ENCODE measurements around the gene BSDC1. TPM values are rescaled to one million over a fixed set of nuclear protein-coding genes. Genes with fewer than 3 reads are reported as not detected.
A peak's percentile ranks its signal among the peaks of the same experiment; 100 is the strongest.

BSDC1 gene
- total RNA-seq, 2 donors from 2014 or later: 78.3 to 248 TPM

GRCh38 chr1:32327204-32327603 is 67.0 kb downstream of the BSDC1 start:
- TF ChIP-seq POLR2A (IDR thresholded peaks at IDR 0.05) (no peak), POLR2AphosphoS5 (IDR thresholded peaks at IDR 0.05) (no peak)
- TF ChIP-seq, protein P1, sequence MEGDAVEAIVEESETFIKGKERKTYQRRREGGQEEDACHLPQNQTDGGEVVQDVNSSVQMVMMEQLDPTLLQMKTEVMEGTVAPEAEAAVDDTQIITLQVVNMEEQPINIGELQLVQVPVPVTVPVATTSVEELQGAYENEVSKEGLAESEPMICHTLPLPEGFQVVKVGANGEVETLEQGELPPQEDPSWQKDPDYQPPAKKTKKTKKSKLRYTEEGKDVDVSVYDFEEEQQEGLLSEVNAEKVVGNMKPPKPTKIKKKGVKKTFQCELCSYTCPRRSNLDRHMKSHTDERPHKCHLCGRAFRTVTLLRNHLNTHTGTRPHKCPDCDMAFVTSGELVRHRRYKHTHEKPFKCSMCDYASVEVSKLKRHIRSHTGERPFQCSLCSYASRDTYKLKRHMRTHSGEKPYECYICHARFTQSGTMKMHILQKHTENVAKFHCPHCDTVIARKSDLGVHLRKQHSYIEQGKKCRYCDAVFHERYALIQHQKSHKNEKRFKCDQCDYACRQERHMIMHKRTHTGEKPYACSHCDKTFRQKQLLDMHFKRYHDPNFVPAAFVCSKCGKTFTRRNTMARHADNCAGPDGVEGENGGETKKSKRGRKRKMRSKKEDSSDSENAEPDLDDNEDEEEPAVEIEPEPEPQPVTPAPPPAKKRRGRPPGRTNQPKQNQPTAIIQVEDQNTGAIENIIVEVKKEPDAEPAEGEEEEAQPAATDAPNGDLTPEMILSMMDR (IDR thresholded peaks at IDR 0.05): no peak
- H3K4me3 ChIP-seq: no peak overlapping the region
- peaks cover 5% of the 10 kb centered on the region for H3K4me1 ChIP-seq (replicated peaks)
- 94% methylated on average over 11 of the region's 11 CpGs for WGBS
- no peaks in the 10 kb centered on the region for H3K9me3 ChIP-seq
- no peak for DNase-seq (ENCODE audit: low spot score)
- peaks cover 9 to 15% of the 10 kb centered on the region in 2 donors for H3K36me3 ChIP-seq
- H3K27me3 ChIP-seq (replicated peaks; ENCODE audit: insufficient read depth): no peaks in the 10 kb centered on the region
- no peak overlapping the region for H3K27ac ChIP-seq
- intact Hi-C loops (cut with DNase I): no loop called here

DNA sequence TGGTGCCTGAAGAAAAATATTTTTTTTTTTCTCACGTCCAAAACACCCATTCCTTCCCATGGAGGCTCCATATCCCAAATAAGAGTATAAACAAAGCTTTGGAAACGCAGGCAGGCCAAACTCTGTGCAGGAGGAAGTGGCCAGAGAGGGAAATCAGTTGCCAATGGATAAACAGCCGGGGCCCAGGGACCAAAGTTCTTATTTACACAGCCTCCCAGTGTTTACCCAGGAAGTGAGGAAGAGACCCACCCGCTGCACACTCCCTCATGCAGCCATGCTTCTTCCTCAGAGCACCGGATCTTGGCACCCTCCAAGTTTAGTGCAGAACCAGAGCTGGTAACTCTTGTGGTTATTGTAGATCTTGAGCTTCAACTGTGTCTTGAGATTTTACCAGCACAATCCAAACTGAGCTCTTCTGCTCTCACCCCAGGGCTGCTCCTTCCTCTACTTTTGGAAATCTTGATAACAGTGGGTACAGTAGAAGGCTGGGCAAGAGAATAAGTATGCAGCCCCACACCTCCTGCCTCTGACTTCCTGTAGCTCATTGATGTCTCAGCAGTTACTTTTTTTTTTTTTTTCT is 72.4 kb downstream of the BSDC1 start:
- DNase-seq (ENCODE audit: low spot score): no peak
- Histone ChIP-seq H3K4me3 (no peak overlapping the region), H3K9me3 (no peaks in the 10 kb centered on the region), H3K36me3 (no peaks in the 10 kb centered on the region), H3K27me3 (replicated peaks; ENCODE audit: insufficient read depth) (no peaks in the 10 kb centered on the region), H3K4me1 (replicated peaks) (no peaks in the 10 kb centered on the region), H3K27ac (peak overlapping the region in 1 of 2 donors; percentile 58)
- TF ChIP-seq, protein P1 (IDR thresholded peaks at IDR 0.05): no peak
- TF ChIP-seq POLR2AphosphoS5 (IDR thresholded peaks at IDR 0.05) (no peak), POLR2A (IDR thresholded peaks at IDR 0.05) (no peak)
- WGBS: 41% methylated on average over 5 of the region's 5 CpGs
- intact Hi-C loops (cut with DNase I): no loop called here

DNA sequence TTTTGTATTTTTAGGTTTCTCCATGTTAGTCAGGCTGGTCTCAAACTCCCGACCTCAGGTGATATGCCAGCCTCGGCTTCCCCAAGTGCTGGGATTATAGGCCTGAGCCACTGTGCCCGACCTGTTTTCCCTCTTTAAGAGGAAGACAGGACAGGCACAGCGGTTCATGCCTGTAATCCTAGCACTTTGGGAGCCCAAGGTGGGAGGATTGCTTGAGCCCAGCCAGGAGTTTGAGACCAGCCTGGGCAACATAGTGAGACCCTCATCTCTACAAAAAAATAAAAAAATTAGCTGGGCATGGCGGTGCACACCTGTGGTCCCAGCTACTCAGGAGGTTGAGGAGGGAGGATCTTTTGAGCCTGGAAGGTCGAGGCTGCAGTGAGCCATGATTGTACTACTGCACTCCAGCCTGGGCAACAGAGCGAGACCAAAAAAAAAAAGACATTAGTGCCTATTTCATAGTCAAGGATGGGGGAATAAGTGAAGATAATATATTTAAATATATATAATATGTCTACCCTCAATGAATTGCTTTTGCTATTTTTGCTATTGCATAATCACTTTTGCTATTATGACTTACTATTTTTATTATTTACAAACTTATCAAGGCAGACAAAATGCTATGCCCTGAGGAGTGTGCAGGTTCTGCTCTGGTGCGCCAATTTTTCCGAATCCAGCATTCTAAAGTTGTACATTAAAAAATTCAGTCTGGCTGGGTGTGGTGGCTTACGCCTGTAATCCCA is 75.9 kb downstream of the BSDC1 start:
- no peaks in the 10 kb centered on the region for H3K36me3 ChIP-seq
- no peaks in the 10 kb centered on the region for H3K9me3 ChIP-seq
- 96% methylated on average over 10 of the region's 10 CpGs for WGBS
- no peaks in the 10 kb centered on the region for H3K27me3 ChIP-seq (replicated peaks; ENCODE audit: insufficient read depth)
- no peak for DNase-seq (ENCODE audit: low spot score)
- intact Hi-C loops (cut with DNase I): no loop called here
- H3K4me1 ChIP-seq (replicated peaks): no peaks in the 10 kb centered on the region
- no peak overlapping the region for H3K4me3 ChIP-seq
- H3K27ac ChIP-seq: no peak overlapping the region
- TF ChIP-seq POLR2AphosphoS5 (IDR thresholded peaks at IDR 0.05) (no peak), POLR2A (IDR thresholded peaks at IDR 0.05) (no peak)
- TF ChIP-seq, protein P1 (IDR thresholded peaks at IDR 0.05): no peak

GRCh38 chr1:32316903-32317277 is 77.4 kb downstream of the BSDC1 start:
- no peaks in the 10 kb centered on the region for H3K27me3 ChIP-seq (replicated peaks; ENCODE audit: insufficient read depth)
- H3K4me3 ChIP-seq: no peak overlapping the region
- H3K36me3 ChIP-seq: no peaks in the 10 kb centered on the region
- TF ChIP-seq POLR2A (IDR thresholded peaks at IDR 0.05): no peak
- H3K9me3 ChIP-seq: no peaks in the 10 kb centered on the region
- H3K27ac ChIP-seq: no peak overlapping the region
- DNase-seq (ENCODE audit: low spot score): no peak
- 66% methylated on average over 3 of the region's 3 CpGs for WGBS
- H3K4me1 ChIP-seq (replicated peaks): no peaks in the 10 kb centered on the region
- intact Hi-C loops (cut with DNase I): no loop called here

Other genes with a start within 250 kb of the BSDC1 start
- gene TXLNA, start 214.8 kb downstream of the BSDC1 start, total RNA-seq: 10 to 100 TPM; 49.6 to 70.8 TPM
- gene CCDC28B, start 193.8 kb downstream of the BSDC1 start, total RNA-seq: 10 to 100 TPM in 1 of 2 donors, 1 to 10 TPM in 1; 2.9 to 85.5 TPM
- gene IQCC, start 188.8 kb downstream of the BSDC1 start, total RNA-seq: 1 to 10 TPM; 5.2 to 5.6 TPM
- not detected for gene DCDC2B, start 185.4 kb downstream of the BSDC1 start, total RNA-seq
- gene TMEM234, start 172.1 kb downstream of the BSDC1 start, total RNA-seq: 10 to 100 TPM; 17.9 to 31.7 TPM
- 100 to 1,000 TPM; 158 to 181 TPM for gene EIF3I, start 172.0 kb downstream of the BSDC1 start, total RNA-seq
- 1 to 10 TPM; 2.3 to 3.6 TPM for gene FAM167B, start 147.2 kb downstream of the BSDC1 start, total RNA-seq
- gene LCK, start 143.2 kb downstream of the BSDC1 start, total RNA-seq: 1 to 10 TPM; 1.3 to 4.4 TPM
- 10 to 100 TPM; 85.8 to 98.0 TPM for gene HDAC1, start 102.4 kb downstream of the BSDC1 start, total RNA-seq
- gene MARCKSL1, start 58.2 kb downstream of the BSDC1 start, total RNA-seq: 100 to 1,000 TPM; 144 to 243 TPM
- gene FAM229A, start 32.0 kb downstream of the BSDC1 start, total RNA-seq: 10 to 100 TPM in 1 of 2 donors, 1 to 10 TPM in 1; 8.5 to 24.2 TPM
- gene TSSK3, start 31.9 kb downstream of the BSDC1 start, total RNA-seq: 1 to 10 TPM in 1 of 2 donors, not detected in 1; 7.0 TPM
- gene ZBTB8B, start 70.6 kb upstream of the BSDC1 start, total RNA-seq: under 1 TPM; 0.18 to 0.45 TPM
- 1 to 10 TPM; 5.9 to 7.4 TPM for gene ZBTB8A, start 145.0 kb upstream of the BSDC1 start, total RNA-seq

Measured in prostate gland (tissue), 2 donors.